ENCODE measurements around the gene ASXL2.
"Not testable (repeated sequence)": the region's sequence is repeated elsewhere in the genome, so short reads cannot be mapped to it uniquely, and the experiment has no call there.

Gene ASXL2

DNA sequence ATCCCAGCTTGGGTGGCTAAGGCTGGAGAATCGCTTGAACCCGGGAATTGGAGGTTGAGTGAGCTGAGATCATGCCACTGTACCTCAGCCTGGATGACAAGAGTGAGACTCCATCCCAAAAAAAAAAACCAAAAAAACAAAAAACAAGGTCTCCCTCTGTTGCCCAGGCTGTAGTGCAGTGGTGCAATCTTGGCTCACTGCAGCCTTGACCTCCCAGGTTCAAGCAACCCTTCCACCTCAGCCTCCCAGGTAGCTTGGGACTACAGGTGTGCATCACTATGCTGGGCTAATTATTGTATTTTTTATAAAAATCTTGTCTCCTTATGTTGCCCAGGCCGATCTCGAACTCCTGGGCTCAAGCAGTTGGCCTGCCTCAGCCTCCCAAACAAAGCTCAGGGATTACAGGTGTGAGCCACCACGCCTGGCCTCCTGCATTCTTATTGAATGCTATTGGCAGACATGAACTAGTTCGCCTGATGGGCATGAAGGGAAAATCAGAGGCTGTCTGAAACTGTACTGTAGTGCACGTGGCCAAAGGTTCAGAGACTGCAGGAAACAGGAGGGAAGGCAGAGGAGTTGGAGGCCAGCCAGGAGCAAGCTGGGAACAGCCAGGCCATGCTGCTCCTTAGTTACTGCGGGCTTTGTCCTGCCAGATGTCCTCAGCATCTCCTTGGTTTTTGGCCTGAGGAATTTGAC is 16.0 kb upstream of the ASXL2 start:
- in situ Hi-C loops (cut with MboI; ENCODE audit: low sequenced_read_pairs), result no loop called here

DNA sequence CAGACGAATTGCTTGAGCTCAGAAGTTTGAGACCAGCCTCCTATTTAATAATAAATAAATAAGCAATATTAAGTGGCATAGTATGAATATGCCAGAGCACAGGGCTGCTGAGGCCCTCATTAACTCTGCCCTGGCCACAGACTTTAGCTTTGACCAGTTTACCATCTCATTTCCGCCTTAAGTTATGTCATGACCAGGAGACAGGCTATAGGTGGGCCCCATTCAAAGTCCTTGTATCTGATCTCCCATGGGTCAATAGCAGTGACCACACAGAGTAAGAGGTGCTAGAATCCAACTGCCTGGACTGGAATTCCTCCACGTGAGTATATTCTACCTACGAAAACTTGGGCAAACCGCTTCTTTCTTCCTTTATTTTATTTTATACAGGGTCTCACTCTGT is 13.4 kb upstream of the ASXL2 start:
- in situ Hi-C loops (cut with MboI; ENCODE audit: low sequenced_read_pairs), result no loop called here

DNA sequence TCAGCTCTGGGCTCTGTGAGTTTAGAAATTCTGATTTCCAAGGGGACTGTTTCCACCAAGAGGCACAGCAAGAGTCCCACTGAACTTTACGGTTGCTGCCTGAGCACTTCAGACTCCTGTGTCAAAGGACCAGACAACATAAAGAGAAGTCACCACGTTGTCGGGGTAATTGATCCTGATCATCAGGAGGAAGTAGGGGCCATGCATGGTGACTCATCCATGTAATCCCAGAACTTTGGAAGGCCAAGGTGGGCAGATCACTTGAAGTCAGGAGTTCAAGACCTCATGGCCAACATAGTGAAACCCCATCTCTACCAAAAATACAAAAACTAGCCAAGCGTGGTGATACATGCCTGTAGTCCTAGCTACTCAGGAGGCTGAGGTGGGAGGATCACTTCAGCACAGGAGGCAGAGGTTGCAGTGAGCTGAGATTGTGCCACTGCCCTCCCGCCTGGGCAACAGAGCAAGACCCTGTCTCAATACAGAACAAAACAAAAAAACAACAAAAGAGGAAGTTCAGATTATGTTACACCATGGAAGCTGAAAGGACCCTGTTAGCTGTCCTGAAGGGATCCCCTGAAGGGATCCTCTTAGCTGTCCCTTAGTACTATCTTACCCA is 9.4 kb upstream of the ASXL2 start:
- in situ Hi-C loops (cut with MboI; ENCODE audit: low sequenced_read_pairs), result no loop called here

DNA sequence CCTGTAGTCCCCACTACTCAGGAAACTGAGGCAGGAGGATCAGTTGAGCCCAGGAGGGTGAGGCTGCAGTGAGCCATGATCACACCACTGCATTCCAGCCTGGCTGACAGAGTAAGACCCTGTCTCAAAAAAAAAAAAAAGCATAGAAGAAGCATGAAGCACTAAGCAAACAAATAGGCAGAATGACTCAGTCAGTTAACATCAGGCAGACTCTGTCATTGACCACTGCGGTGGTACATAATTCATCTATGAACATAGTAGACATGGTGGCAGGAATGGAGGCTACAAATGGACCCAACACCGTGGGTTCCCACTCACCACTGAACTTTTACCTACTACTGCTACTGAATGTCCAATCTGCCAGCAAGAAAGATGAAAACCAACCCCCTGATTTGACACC is 7.6 kb upstream of the ASXL2 start:
- in situ Hi-C loops (cut with MboI; ENCODE audit: low sequenced_read_pairs), result no loop called here

DNA sequence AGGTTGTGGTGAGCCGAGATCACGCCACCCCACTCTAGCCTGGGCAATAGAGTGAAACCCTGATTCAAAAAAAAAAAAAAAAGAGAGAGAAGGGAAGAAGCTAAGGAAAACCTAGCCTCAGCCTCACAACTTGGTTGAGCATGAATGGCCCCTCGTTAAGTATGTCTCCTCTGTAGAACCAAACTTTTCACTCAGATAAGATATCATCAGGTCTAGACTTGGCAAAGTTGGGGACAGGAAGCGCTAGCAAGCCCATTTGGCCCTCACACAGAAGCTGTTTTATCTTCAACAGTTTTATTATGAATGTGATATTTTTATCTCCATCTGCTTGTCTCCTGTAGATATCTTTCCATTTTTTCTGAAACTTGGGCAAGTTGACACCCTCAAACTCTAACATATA is 3.5 kb upstream of the ASXL2 start:
- in situ Hi-C loops (cut with MboI; ENCODE audit: low sequenced_read_pairs), result no loop called here

DNA sequence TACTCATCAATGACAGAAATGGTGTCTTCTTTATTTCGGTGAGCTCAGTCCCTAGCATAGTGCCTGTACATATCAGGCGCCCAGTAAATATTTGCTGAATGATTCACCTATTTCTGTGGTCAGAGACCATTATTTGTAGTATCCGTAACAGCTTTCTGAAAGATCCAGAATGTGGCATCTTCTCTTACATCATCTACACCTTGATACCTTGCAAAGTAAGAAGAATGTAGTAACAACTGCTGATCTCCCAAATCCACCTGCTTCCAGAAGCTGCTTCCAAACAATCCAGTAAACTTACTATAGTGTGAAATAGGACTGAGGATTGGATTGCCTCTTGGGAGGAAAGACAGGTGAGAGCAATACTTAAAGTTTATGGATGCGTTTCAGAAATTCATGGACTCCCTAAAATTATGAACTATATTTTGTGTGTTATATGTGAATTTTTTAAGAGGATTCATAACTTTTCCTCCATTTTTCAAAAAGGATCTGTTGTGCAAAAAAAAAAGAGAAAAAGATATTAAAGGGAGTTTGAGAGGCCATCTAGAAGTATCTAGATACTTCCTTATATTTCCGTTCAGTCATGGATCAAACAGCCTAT is 945 bp upstream of the ASXL2 start:
- in situ Hi-C loops (cut with MboI; ENCODE audit: low sequenced_read_pairs), result no loop called here

DNA sequence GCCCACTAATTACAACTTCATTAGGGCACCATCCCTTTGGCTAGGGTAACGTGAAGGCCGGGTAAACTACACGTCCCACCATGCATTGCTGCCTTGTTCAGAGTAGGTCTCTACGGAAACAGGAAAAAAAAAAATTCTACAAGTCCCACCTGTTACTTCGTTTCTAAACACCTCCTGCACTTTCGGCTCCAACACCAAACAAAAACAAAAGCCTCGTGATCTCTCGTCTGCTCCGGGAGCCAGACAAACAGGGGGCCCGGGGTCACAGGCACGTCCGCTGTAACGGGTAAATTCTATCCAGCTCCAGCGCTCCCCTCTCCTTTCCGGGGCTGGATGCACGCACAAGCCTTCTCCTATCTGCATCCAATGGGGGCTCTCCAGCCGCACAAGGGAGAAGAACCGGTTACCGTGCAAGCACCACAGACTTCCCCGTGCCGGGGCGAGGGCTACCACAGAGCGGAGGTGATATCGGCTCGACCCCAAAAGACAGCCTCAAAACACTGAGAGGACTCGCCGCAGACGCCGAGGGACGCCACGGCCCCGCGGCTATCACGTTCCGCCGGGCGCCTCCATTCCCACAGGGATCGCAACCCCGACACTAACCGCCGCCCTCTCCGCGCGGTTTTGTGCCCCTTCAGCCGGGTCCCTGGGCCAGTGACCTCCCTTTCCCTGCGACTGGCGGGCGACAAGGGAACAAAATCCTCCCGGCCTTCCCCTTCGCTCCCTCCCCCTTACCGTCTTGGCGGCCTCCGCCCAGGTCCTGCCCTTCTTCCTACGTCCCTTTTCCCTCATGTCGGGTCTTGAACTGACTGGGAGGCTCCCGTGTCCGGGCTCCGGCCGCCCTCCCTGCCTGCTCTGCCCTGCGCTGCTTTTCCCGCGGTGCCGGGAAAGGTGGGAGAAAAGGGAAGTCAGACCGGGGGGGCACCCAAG is 591 bp downstream of the ASXL2 start:
- in situ Hi-C loops (cut with MboI; ENCODE audit: low sequenced_read_pairs), result no loop called here

DNA sequence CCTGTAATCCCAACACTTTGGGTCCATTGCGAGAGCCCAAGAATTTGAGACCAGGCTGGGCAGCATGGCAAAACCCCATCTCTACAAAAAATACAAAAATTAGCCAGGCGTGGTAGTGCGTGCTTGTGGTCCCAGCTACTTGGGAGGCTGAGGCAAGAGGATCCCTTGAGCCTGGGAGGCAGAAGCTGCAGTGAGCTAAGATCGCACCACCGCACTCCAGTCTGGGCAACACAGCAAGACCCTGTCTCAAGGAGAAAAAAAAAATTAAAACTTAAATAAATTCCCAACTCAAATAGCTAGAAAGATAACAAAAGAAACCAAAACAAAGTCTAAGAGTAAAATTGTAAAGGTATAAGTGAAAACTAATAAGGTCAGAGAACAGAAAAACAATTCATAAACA is 6.2 kb downstream of the ASXL2 start:
- in situ Hi-C loops (cut with MboI; ENCODE audit: low sequenced_read_pairs), result no loop called here

DNA sequence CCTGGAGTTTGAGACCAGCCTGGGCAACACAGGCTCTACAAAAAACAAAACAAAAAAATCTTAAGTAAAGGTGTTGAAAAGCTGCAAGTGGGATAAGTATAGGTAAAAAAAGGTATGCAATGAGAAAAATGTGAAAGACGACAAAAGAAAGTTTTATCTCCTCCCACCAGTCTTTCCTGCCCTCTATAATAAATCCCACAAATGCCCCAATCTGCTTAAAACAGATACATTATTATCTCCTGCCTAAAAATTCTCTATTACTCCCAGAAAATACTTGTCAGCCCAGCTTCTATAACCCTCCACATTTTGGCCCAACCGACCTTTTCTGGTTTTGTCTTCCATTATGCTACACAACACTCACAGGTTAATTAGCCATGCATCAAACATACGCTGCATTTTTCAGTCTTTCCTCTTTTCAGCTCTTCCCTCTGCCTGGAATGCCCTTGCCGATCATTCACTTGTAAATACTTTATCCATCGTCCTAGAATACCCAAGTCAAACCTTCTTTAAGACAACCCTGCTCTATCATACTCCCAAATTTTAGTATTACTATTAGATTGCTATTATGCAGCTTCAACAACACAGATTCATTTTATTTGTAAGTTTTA is 10.8 kb downstream of the ASXL2 start:
- in situ Hi-C loops (cut with MboI; ENCODE audit: low sequenced_read_pairs), result no loop called here

DNA sequence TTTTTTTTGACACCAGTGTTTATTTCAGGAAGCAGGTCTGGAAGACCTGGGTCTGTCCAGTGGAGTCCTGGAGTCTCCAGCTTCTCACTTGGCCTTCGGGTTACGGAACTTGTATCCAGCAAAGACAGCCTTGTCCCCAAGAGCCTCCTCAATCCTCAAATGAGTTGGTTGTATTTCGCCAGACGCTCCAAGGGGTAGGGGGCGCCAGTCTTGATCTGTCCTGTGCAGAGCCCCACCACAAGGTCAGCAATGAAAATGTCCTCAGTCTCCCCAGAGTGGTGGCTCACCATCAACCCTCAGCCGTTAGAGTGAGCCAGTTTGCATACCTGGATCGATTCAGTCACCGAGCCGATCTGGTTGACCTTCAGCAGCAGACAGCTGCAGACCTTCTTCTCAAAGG is 21.9 kb downstream of the ASXL2 start:
- in situ Hi-C loops (cut with MboI; ENCODE audit: low sequenced_read_pairs), result no loop called here

DNA sequence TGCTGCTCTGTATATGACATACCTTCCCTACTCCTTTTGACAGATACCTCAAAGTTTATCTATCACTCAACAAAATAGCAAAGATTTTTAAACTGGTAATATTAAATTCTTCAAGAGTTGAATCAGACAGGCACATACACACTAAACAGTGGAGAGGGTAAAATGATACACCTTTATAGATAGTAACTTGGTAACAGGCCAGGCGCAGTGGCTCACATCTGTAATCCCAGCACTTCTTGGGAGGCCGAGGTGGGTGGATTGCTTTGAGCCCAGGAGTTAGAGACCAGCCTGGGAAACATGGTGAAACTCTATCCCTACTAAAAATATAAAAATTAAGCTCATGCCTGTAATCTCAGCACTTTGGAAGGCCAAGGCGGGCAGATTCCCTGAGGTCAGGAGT is 23.2 kb downstream of the ASXL2 start:
- in situ Hi-C loops (cut with MboI; ENCODE audit: low sequenced_read_pairs), result no loop called here

DNA sequence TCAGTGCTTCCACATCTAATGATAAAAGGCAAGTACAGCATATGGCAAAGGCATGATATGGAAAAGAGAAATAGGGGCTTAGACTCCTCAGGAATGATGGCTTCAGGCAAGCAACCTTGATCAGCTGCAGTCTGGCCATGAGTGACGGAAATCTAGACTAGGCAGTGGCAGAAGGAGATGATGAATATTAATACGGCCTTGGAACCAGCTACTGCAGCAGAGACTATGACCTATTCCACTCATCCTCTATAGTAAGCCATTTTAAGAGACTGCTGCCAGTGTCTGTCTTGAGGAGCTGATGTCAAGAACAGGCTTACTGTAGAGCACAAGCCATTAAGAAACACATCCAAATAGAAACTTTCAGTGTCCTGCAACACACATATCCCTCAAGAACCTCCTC is 23.7 kb downstream of the ASXL2 start:
- in situ Hi-C loops (cut with MboI; ENCODE audit: low sequenced_read_pairs), result no loop called here

DNA sequence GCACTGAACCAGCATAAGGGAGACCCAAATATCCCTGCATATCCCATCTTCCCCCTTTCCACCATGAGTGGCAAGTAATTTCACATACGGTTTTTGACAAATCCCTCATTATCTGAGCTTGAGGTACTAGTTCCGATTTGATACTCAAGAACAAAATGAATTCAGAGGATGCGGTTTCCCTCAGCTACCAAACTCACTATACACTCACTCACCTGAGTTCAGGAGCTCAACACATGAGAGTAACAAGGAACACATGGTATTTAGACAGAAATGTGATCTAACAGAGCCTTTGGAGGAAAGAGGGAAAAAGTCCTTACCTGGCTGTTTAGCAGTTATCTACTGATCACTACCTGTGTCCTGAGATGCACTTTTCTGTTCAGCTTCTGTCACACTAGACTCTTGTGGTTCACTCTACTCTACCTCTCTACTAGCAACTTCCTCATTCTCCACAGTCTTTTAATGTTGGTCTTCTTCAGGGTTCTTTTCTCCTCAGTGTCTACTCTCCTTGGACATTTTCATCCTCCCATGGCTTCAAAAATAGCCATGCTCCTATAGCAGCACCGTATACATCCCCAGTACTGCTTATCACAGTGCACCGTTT is 25.1 kb downstream of the ASXL2 start:
- in situ Hi-C loops (cut with MboI; ENCODE audit: low sequenced_read_pairs), result no loop called here

DNA sequence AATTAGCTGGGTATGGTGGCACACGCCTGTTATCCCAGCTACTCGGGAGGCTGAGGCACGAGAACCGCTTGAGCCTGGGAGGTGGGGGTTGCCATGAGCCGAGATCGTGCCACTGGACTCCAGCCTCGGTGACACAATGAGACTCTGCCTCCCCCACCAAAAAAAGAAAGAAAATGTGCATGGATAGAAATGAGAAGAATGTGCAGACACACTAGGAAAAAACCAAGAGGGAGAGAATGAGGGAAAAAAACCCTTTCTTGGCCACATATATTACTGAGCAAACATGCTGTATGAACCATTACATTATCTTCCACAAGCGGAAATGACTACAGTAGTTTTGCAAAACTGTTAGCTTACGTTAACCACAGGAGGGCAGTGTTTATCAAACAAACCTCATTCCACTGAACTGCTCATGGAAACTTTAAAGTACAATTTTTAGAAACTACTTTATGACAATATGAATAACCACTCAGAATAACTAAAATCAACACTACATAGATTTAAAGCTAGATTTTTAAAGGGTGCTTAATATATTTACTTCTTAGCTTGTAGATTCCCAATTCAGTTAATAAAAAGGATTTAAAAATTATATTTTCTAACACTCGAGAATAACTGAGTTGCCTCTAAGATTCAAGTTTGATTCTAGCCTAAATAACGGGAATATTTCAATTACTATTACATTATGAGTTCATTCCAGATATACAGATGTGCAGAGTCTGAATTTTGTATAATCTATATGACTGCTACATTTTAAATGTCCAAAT is 26.4 kb downstream of the ASXL2 start:
- in situ Hi-C loops (cut with MboI; ENCODE audit: low sequenced_read_pairs), result no loop called here

DNA sequence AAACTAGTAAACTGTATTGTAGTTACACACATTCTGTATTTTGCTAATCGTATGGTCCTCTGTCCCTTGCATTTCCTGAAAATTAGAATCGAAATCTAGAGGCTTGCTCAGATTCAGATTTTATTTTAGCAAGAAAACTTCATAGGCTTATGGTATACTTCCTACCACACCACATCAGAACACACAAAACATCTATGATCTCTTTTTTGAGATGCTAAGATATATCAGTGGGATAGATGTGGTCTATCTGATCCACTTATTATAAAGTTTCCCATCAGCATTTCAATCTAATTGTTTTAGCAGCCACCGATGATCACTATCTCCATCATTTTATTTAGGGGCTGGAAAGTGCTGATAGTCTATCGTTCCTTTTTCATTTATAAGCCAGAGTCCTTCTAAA is 27.9 kb downstream of the ASXL2 start:
- in situ Hi-C loops (cut with MboI; ENCODE audit: low sequenced_read_pairs), result not testable (repeated sequence)

DNA sequence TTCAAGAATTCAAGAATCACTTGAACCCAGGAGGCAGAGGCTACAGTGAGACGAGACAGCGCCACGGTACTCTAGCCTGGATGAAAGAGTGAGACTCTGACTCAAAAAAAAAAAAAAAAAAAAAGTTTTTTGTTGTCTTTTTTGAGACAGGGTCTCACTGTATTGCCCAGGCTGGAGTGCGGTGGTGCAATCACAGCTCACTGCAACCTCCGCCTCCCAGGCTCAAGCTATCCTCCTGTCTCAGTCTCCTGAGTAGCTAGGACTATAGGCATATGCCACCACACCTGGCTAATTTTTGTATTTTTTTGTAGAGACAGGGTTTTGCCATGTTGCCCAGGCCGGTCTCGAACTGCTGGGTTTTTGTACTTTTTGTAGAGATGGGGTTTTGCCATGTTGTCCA is 28.9 kb downstream of the ASXL2 start:
- in situ Hi-C loops (cut with MboI; ENCODE audit: low sequenced_read_pairs), result not testable (repeated sequence)

DNA sequence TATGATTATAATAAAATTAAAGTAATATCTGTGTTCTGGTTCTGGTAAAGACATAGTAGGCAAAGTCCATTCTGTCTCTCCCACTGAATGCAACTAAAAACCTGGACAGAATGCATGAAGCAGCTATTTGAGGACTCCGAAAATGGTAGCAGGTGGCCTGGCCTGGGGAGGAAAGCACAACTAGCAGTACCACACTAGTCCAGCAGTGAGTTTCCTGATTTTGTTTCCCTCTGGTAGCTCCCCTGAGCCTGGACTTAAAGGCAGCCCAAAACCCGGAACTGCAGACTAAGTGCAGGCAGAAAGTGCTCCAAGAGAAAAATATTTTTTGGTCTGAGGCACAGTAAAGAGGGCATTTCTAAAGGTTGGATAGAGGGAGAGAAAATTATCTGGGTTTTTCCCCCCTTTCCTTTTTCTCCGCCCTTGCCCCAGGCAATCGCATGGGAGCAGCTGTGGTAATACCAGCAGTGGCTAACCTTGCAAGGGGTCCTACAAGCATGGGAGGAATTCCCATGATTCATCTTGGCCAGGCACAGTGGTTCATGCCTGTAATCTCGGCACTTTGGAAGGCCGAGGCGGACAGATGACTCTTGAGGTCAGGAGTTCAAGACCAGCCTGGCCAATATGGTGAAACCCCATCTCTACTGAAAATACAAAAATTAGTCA is 32.3 kb downstream of the ASXL2 start:
- in situ Hi-C loops (cut with MboI; ENCODE audit: low sequenced_read_pairs), result no loop called here

DNA sequence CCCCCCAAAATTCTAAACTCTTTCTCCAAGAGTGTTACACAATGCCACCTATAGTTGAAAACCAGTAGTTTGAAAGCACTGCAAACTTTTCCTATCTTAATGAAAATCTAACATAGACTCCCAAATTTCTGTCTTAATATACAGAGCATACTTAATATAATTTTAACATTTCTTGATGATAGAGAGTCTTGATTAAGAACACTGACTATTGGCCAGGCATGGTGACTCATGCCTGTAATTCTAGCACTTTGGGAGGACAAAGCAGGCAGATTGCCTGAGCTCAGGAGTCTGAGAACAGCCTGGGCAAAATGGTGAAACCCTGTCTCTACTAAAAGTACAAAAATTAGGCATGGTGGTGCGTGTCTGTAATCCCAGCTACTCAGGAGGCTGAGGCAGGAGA is 34.2 kb downstream of the ASXL2 start:
- in situ Hi-C loops (cut with MboI; ENCODE audit: low sequenced_read_pairs), result no loop called here

DNA sequence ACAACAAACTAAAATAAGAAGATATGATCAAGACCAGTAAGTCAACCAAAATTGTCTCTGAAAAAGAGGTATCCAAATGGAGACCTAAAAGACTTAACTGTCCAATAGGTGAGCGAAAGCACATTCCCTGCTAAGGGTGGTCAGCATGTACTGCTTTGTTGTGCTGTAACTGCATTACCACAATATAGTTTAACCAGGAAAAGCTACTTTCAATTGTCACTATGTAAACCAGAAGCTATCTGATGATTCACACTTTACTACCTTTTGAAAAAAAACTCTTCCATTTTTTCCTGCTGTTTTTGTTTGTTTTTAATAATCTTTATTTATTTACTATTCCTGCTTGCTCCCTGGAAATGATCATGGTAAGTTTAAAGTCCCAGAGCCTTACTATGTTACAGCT is 36.1 kb downstream of the ASXL2 start:
- in situ Hi-C loops (cut with MboI; ENCODE audit: low sequenced_read_pairs), result no loop called here

Data from HL-60/S4 (cell line).